Measurements from ENCODE around the gene ENO4.

- TF ChIP-seq BHLHE40 (IDR thresholded peaks at IDR 0.05; ENCODE audit: borderline replicate concordance) (no peak), NFRKB (IDR thresholded peaks at IDR 0.05) (no peak), FOXM1 (IDR thresholded peaks at IDR 0.05; ENCODE audit: borderline replicate concordance) (no peak), CTBP1 (IDR thresholded peaks at IDR 0.05; ENCODE audit: borderline replicate concordance) (no peak), FOXA1 (IDR thresholded peaks at IDR 0.05) (no peak), SP1 (IDR thresholded peaks at IDR 0.05) (no peak), FOXK2 (IDR thresholded peaks at IDR 0.05) (no peak), HDGF (IDR thresholded peaks at IDR 0.05; ENCODE audit: borderline replicate concordance) (no peak), SUZ12 (IDR thresholded peaks at IDR 0.05) (no peak), TARDBP (IDR thresholded peaks at IDR 0.05) (no peak), ARNT (IDR thresholded peaks at IDR 0.05) (no peak), ELF4 (IDR thresholded peaks at IDR 0.05) (no peak), LEF1 (IDR thresholded peaks at IDR 0.05; ENCODE audit: borderline replicate concordance) (no peak), ZNF384 (IDR thresholded peaks at IDR 0.05) (no peak)
Measured at GRCh38 chr10:116819999-116820677, 29.2 kb upstream of the ENO4 start.
